ENCODE results near the gene HDGFL3.
"Not testable (repeated sequence)": the region's sequence is repeated elsewhere in the genome, so short reads cannot be mapped to it uniquely, and the experiment has no call there.

Gene HDGFL3

DNA sequence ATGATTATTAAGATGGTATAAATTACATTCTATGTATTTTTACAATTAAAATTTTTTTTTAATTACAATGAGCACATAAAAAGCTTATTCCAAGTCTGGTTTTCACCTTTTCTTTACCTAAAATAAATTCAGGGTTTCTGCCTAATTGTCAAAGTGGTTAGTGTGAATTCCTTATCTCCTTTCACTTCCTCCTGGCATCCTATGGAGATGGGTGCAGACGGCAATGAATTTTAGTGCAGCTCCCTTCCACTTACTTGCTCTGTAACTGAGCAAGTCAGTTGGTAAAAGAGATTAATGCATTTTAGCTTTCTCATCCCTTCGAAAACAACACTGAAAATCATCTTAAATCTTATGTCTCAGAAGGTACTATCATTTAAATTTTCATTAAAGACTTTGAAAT is 13.1 kb downstream of the HDGFL3 start:
- no peak for DNase-seq (ENCODE audit: low read depth in 1 of 2, low spot score in 1 of 2)

DNA sequence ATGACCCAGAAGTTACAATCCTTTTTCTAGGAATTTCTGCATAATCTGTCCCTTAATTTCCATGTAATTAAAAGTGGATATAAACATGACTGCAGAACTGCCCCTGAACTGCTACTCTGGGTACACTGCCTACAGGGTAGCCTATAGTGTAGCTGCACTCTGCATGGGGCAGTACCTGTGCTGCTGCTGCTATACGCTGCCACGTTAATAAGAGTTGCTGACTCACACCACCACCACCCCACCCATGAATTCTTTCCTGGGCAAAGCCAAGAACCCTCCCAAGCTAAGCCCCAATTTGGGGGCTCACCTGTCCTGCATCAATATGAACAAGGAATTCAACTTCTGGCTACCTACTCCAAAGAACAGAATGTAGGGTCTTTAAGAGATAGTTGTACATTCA is 13.9 kb downstream of the HDGFL3 start:
- no peak for DNase-seq (ENCODE audit: low read depth in 1 of 2, low spot score in 1 of 2)

- no peak for DNase-seq (ENCODE audit: low read depth in 1 of 2, low spot score in 1 of 2)
Observed at GRCh38 chr15:83192742-83193141, 14.9 kb downstream of the HDGFL3 start.

- no peak for DNase-seq (ENCODE audit: low read depth in 1 of 2, low spot score in 1 of 2)
Observed at GRCh38 chr15:83190450-83190849, 17.2 kb downstream of the HDGFL3 start.

DNA sequence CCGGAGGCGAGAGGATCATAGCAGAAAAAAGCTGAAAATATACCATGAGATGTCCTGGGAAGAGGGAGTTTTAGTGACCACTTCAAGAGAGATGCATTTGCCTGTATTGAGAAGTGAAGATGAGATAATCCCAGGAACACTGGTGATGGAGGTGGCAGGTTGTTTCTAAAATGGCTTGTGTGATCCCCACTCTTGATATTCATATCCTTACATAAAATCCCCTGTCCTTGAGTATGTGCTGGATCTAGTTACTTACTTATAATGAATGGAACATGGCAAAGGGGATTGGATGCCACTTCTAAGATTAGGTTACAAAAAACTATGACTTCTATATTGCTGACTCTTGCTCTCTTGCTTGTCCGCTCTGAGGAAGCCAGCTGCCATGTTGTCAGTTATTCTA is 22.1 kb downstream of the HDGFL3 start:
- DNase-seq (ENCODE audit: low read depth in 1 of 2, low spot score in 1 of 2) = no peak

DNA sequence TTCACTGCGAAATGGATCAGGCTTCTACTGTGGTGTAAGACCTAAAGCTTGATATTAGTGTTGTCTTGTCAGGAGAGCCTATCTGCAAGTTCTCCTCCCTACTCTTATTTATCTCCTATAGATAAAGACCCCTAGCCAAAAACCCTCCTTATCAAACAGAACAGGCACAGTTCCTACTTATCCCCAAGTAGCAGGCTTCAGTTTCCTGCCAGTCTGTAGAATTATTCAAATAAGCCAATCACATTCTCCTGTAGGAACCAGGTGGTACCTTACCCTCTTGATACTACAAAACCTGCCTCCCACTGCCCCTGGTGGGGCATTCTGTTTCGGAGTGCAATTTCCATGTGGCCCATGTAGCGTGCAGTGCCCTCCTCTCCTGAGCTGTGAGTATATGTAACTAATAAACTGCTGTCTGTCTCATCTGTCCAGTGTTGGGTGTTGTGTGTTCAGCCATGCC is 28.7 kb downstream of the HDGFL3 start:
- DNase-seq (ENCODE audit: low read depth in 1 of 2, low spot score in 1 of 2) = no peak

GRCh38 chr15:83178390-83178789 is 29.2 kb downstream of the HDGFL3 start:
- DNase-seq (ENCODE audit: low read depth in 1 of 2, low spot score in 1 of 2) = no peak

DNA sequence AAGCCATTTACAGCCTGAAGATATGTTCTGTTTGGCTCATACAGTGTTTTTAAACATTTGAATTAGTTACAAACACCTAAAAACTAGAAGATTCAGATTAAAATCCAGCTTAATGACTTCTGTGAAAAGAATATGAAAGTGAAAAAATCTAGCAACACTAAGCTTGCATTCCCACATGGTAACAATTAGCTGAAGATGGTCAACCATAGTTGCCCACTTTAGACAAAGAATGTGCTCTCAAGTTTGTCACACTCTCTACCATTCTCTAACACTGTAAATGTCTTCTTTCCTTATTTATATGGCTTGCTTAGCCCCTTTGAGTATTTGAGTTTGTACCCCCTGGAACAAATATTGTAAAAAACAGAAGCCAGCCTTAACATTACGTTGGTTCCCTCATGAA is 32.7 kb downstream of the HDGFL3 start:
- no peak for DNase-seq (ENCODE audit: low read depth in 1 of 2, low spot score in 1 of 2)

DNA sequence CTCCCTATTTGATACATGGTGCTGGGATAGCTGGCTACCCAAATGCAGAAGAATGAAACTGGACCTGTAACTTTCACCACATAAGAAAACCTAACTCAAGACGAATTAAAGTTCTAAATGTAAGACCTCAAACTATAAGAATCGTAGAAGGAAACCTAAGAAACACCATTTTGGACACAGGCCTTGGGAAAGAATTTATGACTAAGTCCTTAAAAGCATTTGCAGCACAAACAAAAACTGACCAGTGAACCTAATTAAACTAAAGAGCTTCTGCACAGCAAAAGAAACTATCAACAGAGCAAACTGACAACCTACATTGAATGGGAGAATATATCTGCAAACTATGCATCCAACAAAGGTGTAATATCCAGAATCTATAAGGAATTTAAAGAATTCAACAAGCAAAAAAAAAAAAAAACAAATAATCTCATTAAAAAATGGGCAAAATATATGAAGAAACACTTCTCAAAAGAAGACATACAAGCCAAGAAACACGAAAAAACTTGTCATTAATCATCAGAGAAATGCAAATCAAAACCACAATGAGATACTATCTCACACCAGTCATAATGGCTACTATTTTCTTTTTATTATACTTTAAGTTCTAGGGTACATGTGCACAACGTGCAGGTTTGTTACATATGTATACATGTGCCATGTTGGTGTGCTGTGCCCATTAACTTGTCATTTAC is 37.0 kb downstream of the HDGFL3 start:
- DNase-seq (ENCODE audit: low read depth in 1 of 2, low spot score in 1 of 2) = no peak

DNA sequence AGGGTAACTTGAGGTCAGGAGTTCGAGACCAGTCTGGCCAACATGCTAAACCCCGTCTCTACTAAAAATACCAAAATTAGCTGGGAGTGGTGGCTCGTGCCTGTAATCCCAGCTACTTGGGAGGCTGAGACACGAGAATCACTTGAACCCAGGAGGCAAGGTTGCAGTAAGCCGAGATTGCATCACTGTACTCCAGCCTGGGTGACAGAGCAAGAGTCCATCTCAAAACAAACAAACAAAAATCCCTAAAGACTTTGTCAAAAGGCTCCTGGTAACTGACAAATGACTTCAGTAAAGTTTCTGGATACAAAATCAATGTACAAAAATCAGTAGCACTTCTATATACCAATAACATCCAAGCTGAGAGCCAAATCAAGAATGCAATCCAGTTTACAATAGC is 38.0 kb downstream of the HDGFL3 start:
- not testable (repeated sequence) for DNase-seq (ENCODE audit: low read depth in 1 of 2, low spot score in 1 of 2)

- DNase-seq (ENCODE audit: low read depth in 1 of 2, low spot score in 1 of 2) = no peak
Observed at GRCh38 chr15:83166830-83167229, 40.8 kb downstream of the HDGFL3 start.

DNA sequence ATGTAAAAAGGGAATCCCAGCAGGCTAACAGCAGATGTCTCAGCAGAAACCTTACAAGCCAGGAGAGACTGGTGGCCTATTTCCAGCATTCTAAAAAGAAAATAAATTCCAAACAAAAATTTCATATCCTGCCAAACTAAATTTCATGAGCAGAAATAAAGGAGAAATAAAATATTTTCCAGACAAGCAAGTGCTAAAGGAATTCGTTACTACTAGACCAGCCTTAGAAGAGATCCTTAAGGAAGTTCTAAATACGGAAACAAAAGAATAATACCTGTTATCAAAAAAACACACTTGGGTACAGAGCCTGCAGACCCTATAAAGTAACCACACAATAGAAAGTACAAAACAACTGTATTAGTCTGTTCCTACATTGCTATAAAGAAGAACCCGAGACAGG is 41.4 kb downstream of the HDGFL3 start:
- no peak for DNase-seq (ENCODE audit: low read depth in 1 of 2, low spot score in 1 of 2)

DNA sequence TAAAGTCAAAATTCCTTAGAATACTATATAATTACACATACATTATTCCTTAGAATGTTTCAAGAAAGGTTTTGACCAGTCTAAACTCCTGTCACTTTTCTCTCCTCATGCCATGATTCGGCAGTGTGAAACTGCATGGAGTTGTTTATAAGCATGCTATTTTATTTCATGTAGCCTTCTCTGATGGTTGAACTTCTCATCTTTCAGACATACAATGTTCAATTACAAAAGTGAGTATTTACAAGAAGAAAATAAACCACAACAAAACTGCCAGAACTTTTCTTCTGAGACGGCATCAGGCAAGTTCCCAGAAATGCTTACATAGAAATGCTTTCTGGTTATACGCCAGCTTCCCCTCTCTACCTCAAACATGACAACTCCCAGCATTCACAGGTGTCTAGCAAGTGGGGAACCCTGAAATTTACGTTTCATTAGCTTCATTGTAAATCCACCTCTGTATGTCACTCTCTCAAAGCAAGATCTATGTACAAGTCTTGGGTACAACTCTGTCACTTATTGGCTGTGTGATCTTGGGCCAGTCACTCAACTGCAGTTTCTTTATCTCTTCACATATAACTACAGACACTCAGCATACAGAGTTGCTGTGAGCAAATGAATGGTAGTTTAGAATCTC is 42.7 kb downstream of the HDGFL3 start:
- no peak for DNase-seq (ENCODE audit: low read depth in 1 of 2, low spot score in 1 of 2)

- DNase-seq (ENCODE audit: low read depth in 1 of 2, low spot score in 1 of 2) = no peak
Observed at GRCh38 chr15:83164111-83164770, 43.4 kb downstream of the HDGFL3 start.

GRCh38 chr15:83163032-83163431 is 44.6 kb downstream of the HDGFL3 start:
- DNase-seq (ENCODE audit: low read depth in 1 of 2, low spot score in 1 of 2) = no peak

DNA sequence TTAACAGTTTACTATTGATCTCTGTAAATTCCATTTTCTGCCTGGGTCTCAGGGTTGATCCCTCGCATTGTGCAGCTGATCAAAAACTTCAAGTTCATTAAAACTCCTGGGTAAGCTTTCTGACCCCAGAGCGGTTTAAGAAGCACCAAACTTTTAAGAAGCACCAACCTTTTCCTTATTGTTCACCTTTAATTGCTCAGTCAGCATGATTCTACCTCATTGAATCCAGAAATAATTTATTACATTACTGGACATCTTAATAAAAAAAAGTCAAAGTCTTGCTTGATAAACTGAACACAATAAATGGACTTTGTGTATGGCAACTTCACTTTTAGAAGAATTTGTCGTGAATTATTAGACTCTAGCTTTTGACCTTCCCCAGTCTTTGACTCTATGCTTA is 46.9 kb downstream of the HDGFL3 start:
- no peak for DNase-seq (ENCODE audit: low read depth in 1 of 2, low spot score in 1 of 2)

DNA sequence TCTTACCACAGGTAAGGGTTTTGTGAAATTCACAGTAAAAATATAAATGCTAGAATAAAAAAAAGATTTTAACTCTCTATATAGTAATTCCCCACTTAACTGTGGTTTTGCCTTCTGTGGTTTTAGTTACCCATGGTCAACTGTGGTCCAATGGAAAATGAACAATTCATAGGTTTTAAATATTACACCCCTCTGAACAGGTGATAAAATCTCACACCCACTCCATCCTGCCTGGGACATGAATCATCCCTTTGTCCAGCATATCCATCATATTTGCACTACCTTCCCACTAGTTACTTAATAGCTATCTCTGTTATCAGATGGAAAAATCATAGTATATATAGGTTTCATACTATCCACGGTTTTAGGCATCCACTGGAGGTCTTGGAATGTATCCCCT is 49.2 kb downstream of the HDGFL3 start:
- DNase-seq (ENCODE audit: low read depth in 1 of 2, low spot score in 1 of 2) = no peak

DNA sequence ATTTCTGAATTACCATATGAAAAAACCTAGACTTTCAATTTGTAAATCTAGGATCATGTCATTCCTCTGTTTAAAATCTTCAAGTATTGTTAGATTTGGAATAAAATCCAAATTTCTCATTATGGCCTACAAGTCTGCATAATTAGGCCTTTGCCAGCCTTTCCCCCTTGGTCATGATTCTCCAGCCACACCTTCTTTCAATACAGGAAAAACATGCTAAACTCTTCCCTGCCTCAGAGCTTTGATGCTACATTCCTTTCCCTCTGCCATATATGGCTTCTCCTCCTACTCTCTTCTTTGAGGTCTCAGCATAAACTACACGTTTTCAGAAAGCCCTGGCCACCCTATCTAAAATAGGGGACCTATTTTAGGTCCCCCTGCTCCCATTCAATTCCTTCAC is 51.7 kb downstream of the HDGFL3 start:
- no peak for DNase-seq (ENCODE audit: low read depth in 1 of 2, low spot score in 1 of 2)

DNA sequence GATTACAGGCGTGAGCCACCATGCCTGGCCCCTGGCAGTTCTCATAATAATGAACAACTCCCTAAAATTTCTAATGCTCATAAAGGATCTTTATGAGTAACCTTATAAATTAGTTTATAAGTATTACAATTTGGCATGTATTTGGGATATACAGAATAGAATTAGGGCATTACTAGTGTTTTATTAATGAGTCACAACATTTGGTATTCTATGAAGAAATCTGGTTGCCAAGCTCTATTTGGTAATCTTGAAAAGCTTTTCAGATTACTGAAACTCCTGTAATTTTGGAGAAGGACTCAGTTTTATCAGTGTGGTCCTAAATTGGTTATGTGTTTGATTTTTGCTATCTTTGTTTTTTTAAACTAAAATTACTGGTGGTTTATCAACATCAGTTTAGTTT is 54.3 kb downstream of the HDGFL3 start:
- no peak for DNase-seq (ENCODE audit: low read depth in 1 of 2, low spot score in 1 of 2)

- no peak for DNase-seq (ENCODE audit: low read depth in 1 of 2, low spot score in 1 of 2)
Observed at GRCh38 chr15:83144771-83145170, 62.9 kb downstream of the HDGFL3 start.

DNA sequence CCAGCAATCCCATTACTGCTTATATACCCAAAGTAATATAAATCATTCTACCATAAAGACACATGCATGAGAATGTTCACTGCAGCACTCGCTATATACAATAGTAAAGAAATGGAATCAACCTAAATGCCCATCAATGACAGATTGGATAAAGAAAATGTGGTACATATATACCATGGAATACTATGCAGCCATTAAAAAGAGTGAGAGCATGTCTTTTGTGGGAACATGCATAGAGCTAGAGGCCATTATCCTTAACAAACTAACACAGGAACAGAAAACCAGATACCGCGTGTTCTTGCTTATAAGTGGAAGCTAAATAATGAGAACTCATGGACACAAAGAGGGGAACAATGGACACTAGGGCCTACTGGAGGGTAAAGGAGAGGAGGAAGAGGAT is 65.5 kb downstream of the HDGFL3 start:
- not testable (repeated sequence) for DNase-seq (ENCODE audit: low read depth in 1 of 2, low spot score in 1 of 2)

DNA sequence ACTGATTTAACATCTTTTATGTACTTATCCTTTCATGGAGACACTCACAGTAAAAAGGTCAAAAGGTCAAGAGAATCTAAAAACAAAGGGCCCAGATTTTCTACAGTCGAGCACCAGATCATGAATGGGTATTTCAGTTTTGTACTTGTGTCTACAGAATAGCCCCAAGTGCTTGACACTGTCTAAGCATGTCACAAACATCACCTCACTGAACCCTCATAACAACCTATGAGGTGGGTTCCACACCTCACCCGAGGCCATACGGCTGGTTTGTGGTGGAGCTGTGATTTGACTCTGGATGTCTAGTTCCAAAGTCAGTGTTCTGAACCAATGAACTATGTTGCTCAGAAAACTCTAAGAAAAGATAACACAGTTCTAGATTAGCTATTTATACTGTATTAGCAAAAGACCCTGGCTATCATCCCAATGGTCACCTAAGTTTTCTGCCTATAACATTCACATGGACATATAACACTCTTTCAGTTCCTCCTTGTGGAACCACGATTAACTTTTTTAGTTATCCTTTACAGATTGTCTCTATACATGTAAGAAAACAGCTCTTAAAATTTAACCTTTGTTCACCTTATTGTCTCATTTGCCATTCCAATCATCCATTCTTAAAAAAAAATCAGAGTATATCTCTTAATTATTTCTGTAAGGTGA is 74.6 kb downstream of the HDGFL3 start:
- no peak for DNase-seq (ENCODE audit: low read depth in 1 of 2, low spot score in 1 of 2)
